ENCODE measurements around the gene GALNT10.

DNA sequence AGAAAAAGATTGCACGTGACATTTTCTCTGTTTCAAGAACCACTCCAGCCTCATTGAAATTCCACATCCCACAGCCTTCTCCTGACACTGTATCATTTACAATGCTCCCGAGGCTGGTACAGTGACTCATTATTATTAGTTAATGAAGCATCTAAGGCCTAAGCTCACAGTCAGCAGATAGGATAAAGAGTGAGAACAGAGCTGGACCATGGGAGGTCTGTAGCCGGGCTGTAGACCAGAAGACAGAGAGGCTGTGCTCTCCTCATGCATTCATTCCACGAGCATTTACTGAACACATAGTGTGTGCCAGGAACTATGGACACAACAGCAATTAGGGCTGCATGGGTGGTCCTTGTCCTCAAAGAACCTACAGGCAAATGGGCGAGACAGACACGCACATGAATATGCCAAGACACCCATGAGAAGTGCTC, 47.3 kb upstream of the GALNT10 start:
- no peak for TF ChIP-seq POLR2AphosphoS5 (IDR thresholded peaks at IDR 0.05; ENCODE audit: borderline replicate concordance, low read depth, low read length)
- no peak for TF ChIP-seq EZH2 (IDR thresholded peaks at IDR 0.05)

All from SK-N-MC (cell line).